ENCODE data around the gene SIPA1L3. TPM values are rescaled to one million over a fixed set of nuclear protein-coding genes. Genes with fewer than 3 reads are reported as not detected.
"Not testable (repeated sequence)": the region's sequence is repeated elsewhere in the genome, so short reads cannot be mapped to it uniquely, and the experiment has no call there.

Gene SIPA1L3
- total RNA-seq, 1 donor from 2014 or later = 26.9 TPM

- H3K36me3 ChIP-seq (ENCODE audit: insufficient read depth, low read length) = no peaks in the 10 kb centered on the region
- H3K4me1 ChIP-seq (ENCODE audit: insufficient read depth, low read length) = peaks cover 16% of the 10 kb centered on the region
- Mint-ChIP-seq H3K27ac (ENCODE audit: unreplicated experiment) (no peak overlapping the region), H3K27me3 (ENCODE audit: low read depth, unreplicated experiment) (no peaks in the 10 kb centered on the region), H3K9me3 (ENCODE audit: unreplicated experiment) (no peaks in the 10 kb centered on the region), H3K36me3 (ENCODE audit: low read depth, unreplicated experiment) (peaks cover 5% of the 10 kb centered on the region), H3K4me3 (ENCODE audit: unreplicated experiment) (no peak overlapping the region), H3K4me1 (ENCODE audit: low read depth, unreplicated experiment) (peaks cover 13% of the 10 kb centered on the region)
- TF ChIP-seq CTCF (IDR thresholded peaks at IDR 0.05; ENCODE audit: insufficient read depth, low read depth, low read length) = no peak
- TF ChIP-seq EZH2 (IDR thresholded peaks at IDR 0.05; ENCODE audit: insufficient read depth, low read length) = no peak
- H4K20me1 ChIP-seq (ENCODE audit: insufficient read depth, low read length) = no peaks in the 10 kb centered on the region
- H3K27me3 ChIP-seq (ENCODE audit: insufficient read depth, low read length) = no peaks in the 10 kb centered on the region
- peaks cover 21% of the 10 kb centered on the region for H3K79me2 ChIP-seq (ENCODE audit: insufficient read depth, low read length)
- FAIRE-seq (no peak), DNase-seq (ENCODE audit: low read depth) (no peak)
- H3K9me3 ChIP-seq (ENCODE audit: insufficient read depth, low read depth, low read length) = no peaks in the 10 kb centered on the region
- H3K4me2 ChIP-seq (ENCODE audit: low read length) = no peak overlapping the region
- H3K27ac ChIP-seq (ENCODE audit: low read depth, low read length) = no peak overlapping the region
- H3K9ac ChIP-seq (ENCODE audit: low read length) = no peak overlapping the region
- H2AFZ ChIP-seq (ENCODE audit: low read depth, low read length) = no peak overlapping the region
- H3K4me3 ChIP-seq (ENCODE audit: insufficient read depth, low read depth, low read length) = no peak overlapping the region
Measured at GRCh38 chr19:38064661-38065425, 157.8 kb downstream of the SIPA1L3 start.

- H3K36me3 ChIP-seq (ENCODE audit: insufficient read depth, low read length); H3K9me3 ChIP-seq (ENCODE audit: insufficient read depth, low read depth, low read length); H3K27ac Mint-ChIP-seq (ENCODE audit: unreplicated experiment); H2AFZ ChIP-seq (ENCODE audit: low read depth, low read length); H3K9me3 Mint-ChIP-seq (ENCODE audit: unreplicated experiment); H3K4me3 ChIP-seq (ENCODE audit: insufficient read depth, low read depth, low read length); H3K4me2 ChIP-seq (ENCODE audit: low read length); DNase-seq (ENCODE audit: low read depth); FAIRE-seq; H3K36me3 Mint-ChIP-seq (ENCODE audit: low read depth, unreplicated experiment); H3K27me3 Mint-ChIP-seq (ENCODE audit: low read depth, unreplicated experiment); H3K4me3 Mint-ChIP-seq (ENCODE audit: unreplicated experiment); H4K20me1 ChIP-seq (ENCODE audit: insufficient read depth, low read length); H3K27ac ChIP-seq (ENCODE audit: low read depth, low read length); H3K9ac ChIP-seq (ENCODE audit: low read length); H3K27me3 ChIP-seq (ENCODE audit: insufficient read depth, low read length): not testable (repeated sequence)
- Histone ChIP-seq H3K79me2 (ENCODE audit: insufficient read depth, low read length) (peaks cover 21% of the 10 kb centered on the region), H3K4me1 (ENCODE audit: insufficient read depth, low read length) (peaks cover 20% of the 10 kb centered on the region)
- peaks cover 16% of the 10 kb centered on the region for H3K4me1 Mint-ChIP-seq (ENCODE audit: low read depth, unreplicated experiment)
Measured at GRCh38 chr19:38065775-38066174, 158.8 kb downstream of the SIPA1L3 start.

DNA sequence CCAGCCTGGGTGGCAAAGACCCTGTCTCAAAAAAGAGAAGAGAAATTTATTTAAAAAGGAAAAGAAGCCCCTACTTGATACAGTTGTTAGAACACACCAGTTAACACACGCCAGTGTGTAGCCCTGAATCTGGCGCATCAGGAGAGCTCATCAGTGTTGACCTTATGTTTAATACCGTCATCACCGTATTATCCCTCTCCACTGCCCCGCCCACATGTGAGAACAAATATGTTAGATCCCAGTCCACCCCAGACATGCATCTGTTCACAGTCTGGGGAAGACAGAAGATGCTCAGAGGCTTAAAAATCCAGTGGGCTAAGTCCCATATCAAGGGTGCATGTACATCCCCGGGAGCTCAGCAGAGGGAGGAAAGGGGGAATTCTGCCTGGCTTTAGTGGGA, 161.8 kb downstream of the SIPA1L3 start:
- DNase-seq (ENCODE audit: low read depth) (no peak), FAIRE-seq (no peak)
- H3K79me2 ChIP-seq (ENCODE audit: insufficient read depth, low read length) = peaks cover 14% of the 10 kb centered on the region
- no peak for TF ChIP-seq CTCF (IDR thresholded peaks at IDR 0.05; ENCODE audit: insufficient read depth, low read depth, low read length)
- no peak for TF ChIP-seq EZH2 (IDR thresholded peaks at IDR 0.05; ENCODE audit: insufficient read depth, low read length)
- H3K27me3 ChIP-seq (ENCODE audit: insufficient read depth, low read length) = no peaks in the 10 kb centered on the region
- no peaks in the 10 kb centered on the region for H3K27me3 Mint-ChIP-seq (ENCODE audit: low read depth, unreplicated experiment)
- H3K9ac ChIP-seq (ENCODE audit: low read length) = no peak overlapping the region
- H3K4me1 Mint-ChIP-seq (ENCODE audit: low read depth, unreplicated experiment) = peaks cover 6% of the 10 kb centered on the region
- no peak overlapping the region for H3K27ac Mint-ChIP-seq (ENCODE audit: unreplicated experiment)
- H4K20me1 ChIP-seq (ENCODE audit: insufficient read depth, low read length) = no peaks in the 10 kb centered on the region
- H3K36me3 ChIP-seq (ENCODE audit: insufficient read depth, low read length) = no peaks in the 10 kb centered on the region
- no peak overlapping the region for H3K4me3 Mint-ChIP-seq (ENCODE audit: unreplicated experiment)
- H3K9me3 ChIP-seq (ENCODE audit: insufficient read depth, low read depth, low read length) = no peaks in the 10 kb centered on the region
- peaks cover 9% of the 10 kb centered on the region for H3K36me3 Mint-ChIP-seq (ENCODE audit: low read depth, unreplicated experiment)
- no peak overlapping the region for H3K4me3 ChIP-seq (ENCODE audit: insufficient read depth, low read depth, low read length)
- no peak overlapping the region for H3K27ac ChIP-seq (ENCODE audit: low read depth, low read length)
- H3K4me1 ChIP-seq (ENCODE audit: insufficient read depth, low read length) = peaks cover 11% of the 10 kb centered on the region
- H3K4me2 ChIP-seq (ENCODE audit: low read length) = no peak overlapping the region
- no peaks in the 10 kb centered on the region for H3K9me3 Mint-ChIP-seq (ENCODE audit: unreplicated experiment)
- H2AFZ ChIP-seq (ENCODE audit: low read depth, low read length) = no peak overlapping the region
